NOMO-1 (cell line): ENCODE data around the gene KEL.

Source experiments
- DNase-seq, 2 experiments: peaks; one replicate each; lab custom pipeline; 2025; ENCODE audit not compliant: unreplicated experiment in 2 of 2; lab: John Stamatoyannopoulos, UW

Gene KEL

DNA sequence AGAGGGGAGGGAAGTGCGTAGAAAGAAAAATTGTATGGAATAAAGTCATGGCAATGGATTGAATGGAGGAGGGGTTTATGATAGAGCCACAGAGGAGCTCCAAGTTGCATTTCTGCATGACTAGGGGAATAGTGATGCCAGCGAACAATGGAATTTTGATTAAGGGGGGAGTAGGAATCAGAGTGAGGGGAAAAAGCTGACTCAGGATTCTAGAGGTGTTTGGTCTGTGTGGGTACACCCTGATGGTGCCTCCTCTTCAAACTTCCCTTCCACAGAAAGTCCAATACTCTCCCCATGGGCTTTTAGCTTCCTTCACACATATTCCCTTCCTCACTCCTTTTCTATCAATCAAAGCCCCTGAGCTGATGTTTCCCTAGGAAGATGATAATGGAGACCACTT, 1.8 kb upstream of the KEL start:
- no peak for DNase-seq

DNA sequence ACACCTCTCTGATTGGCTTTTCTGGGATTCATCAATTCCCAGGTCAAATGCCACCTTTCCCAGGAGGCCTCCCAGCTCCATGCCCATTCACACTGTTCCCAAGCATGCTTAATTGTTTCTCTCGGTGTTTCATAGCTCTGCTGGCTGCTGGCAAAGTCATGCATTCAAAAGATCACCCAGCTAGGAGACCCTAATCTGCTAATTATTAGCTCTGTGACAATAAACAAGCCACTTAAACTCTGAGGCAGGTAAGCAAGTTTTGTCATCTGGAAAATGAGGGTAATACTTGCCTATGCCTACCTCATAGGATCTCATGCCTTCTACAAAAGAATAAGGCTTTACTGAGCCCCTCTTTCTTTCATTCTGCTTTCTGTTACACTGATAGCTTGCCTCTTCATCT, 828 bp upstream of the KEL start:
- no peak for DNase-seq

DNA sequence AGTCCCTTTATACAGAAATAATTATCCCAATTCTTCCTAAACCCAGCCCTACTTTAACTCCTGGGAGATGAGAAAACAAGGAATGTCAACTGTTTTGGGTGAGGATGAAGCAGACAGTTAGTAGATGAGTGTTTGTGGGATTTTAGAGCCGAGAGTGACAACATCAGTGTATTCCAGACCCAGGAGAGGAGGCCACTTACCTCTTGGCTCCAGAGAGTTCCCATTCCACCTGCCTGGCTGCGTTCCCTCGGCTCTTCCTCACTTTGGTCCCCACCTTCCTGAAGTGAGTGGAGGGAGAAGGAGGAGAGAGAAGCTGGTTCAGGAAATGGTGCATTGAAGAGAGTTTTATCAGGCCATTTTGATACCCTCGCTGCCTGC, 579 bp downstream of the KEL start:
- DNase-seq = no peak

DNA sequence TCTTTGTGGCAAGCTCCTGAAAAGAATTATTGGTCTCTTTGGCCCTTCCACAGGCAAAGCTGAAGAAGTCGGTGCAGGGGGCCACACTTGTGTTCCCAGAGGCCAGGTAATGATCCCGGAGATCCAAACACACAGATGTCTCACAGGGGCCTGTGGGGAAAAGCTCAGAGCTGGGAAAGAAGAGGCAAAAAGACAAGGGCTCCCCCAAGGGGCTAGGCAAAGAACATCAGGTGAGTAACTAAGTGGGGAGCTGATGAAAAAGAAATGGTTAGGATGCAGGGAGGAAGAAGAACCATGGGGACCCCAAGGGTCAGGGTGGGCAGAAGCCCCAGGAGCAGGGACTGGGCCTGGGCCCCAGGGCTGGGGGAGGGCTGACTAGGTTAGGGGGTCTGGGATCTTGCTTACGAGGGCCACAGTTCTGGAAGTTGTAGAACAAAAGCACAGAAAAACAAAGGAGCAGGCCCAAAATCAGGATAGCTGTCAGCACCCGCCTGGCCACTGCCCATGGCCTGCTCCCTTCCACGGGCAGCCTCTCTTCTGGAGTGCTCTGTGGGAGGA, 1.1 kb downstream of the KEL start:
- DNase-seq = no peak

DNA sequence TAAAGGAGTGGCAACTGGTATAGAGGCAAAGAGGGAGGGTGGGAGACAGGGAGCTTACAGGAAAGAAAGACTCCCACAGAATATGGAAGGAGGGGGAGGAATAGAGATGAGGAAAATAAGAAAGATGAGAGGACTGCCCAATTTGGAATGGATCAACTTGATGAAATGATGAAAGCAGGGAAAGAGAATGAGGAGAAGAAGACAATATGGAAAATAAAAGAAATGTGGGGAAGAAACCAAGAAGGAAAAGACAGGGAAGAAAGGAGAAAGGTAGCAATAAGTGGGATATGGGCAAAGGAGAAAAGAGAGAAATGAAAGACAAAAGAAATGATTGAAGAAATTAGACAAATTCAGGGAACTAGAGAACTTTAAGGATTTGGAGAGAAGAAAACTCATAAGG, 3.0 kb downstream of the KEL start:
- DNase-seq = no peak

DNA sequence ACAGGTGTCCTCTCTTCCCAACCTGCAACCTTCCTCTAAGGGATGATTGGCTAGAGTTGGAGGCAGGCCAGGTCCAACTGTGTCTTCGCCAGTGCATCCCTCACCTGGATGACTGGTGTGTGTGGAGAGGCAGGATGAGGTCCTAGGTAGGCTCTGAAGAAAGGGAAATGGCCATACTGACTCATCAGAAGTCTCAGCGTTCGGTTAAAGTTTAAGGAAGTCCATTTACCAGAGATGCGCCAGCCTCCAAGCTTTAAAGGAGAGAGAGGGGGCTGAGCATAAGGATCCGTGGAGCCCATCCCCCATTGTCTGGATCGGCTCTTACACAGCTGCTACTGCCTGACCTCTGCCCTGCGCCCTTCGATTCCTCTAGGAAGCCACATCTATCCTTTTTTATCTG, 4.4 kb downstream of the KEL start:
- DNase-seq = peak; percentile 24 to 25

DNA sequence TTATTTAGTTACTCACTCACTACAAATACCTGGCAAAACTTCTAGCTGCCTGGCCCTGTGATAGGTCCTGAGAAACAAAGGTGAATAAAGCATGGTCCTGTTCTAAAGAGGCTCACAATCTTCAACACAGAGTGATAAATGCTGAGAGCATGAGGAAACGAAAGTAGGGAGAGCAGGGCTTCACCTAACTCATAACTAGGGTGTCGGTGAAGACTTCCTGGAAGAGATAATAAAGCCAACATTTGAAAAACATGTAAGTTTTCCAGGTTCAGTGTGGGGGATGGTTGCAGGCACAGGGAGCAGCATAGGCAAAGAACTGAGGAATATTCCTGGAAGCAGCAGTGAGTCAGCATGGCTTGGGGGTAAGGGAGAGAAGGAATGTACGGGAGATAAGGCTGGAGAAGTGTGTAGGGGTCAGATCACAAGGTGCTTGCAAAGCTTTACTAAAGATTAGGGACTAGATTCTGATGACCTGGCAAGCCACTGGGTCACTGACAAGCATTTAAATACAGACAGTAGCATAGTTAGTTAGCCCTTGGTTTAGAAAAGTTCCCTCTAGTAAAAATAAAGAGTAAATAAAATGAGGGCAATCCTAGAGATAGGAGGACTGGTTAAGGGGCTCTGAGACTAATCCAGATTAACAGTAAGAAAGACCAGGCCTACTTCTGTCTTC, 5.1 kb downstream of the KEL start:
- peak in 1 of 2 experiments; percentile 9 for DNase-seq

DNA sequence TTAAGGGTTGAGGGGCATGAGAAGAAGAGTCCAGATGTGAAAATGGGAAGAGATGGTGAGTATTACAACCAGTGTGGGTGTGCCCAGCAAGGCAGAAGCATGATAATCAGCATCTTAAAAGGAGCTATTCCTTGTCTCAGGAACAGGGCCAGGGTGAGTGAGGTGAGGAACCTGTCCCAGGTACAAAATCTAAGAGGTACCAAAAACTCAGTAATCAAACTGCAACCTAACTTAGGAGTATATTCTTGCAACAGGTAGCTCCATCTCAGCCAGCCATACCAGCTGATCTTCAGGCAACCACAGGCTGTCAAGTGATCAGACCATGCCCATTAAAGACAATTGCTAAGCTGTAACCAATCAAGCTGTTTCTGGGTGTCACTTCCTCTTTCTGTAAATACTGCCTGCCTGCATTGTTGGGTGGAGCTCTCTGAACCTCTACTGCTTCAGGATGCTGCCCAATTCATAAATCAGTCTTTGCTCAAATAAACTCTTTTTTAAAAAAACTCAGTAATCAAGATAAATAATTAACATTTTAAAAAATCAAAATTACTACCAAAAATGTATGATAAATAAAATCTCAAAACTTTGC, 7.4 kb downstream of the KEL start:
- DNase-seq = peak in 1 of 2 experiments; percentile 58

DNA sequence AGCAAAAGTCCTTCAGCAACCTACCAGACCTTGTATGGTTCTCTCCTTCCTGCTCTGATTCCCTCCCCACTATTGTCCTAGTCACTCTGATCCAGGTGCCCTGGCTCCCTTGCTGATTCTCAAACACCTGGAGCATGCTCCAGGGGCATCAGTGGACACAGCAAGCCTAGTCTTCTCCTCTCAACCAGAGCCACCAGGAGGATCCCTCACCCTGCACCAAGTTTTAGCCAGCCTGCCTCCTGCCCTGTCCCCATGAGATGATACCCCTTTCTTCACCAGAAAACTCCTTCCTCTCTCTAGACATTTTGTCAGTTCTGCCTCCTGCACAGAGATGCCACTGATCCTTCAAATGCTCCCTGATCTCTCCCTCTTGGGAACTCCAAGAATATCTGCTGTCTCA, 11.9 kb downstream of the KEL start:
- no peak for DNase-seq

DNA sequence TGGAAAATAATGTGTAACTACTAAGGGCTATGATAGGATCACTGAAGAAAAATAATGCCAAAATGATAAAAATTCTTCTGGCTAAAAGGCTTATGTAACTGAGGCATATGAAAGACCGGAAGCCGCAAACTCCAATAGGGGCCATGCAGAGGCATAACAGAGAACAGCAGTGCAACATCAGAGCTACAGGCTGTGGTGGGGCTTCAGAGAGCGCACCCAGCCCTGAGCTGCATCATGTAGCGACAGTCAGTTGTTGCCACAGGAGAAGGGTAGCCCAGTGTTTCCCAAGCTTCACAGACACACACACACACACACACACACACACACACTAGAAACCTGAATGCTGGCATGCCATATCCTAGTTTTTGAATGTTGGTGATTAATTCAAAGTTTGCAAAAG, 13.6 kb downstream of the KEL start:
- DNase-seq = no peak

DNA sequence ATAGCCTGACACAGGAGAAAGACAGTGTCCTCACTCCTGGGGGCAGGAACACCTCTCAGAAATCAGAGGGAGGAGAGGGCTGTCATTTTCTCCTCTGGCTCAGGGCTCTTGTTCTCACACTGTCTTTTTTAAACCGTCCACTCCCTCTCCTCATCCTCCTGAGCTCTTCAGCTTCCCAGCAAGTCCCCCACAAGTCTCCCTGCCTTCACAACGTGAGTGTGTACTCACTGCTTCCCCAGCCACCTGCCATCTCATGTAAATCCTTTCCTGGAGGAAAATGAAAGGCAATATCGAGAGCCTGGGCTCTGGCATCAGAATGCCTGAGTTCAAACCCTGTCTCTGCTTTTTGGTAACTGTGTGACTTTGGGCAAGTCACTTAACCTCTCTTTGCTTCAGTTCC, 17.2 kb downstream of the KEL start:
- DNase-seq = no peak

DNA sequence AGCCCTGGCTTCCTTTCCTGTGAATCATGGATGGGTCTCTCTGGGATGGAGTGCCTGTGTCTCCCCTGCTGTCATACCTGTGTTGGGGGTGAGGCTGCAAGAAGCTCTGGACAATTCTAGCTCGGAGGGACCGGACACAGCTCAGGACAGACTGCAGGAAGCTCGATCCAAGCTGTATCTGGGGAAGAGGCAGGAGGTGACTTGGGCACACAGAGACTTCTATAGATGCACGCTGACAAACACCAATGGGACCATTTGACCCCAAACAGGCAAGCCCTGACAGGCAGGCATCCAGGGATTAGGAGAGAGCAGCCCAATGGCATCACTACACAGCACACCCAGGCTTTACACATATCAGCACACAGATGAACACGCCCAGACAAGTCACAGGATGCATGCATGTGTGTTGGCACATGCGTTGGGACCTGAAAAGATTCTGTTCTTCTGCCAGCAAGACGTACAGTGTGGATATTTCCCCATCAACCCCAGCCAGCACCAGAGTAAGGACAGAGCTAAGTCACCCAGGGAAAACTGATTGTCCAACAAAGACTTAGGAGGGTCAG, 18.4 kb downstream of the KEL start:
- DNase-seq = no peak

DNA sequence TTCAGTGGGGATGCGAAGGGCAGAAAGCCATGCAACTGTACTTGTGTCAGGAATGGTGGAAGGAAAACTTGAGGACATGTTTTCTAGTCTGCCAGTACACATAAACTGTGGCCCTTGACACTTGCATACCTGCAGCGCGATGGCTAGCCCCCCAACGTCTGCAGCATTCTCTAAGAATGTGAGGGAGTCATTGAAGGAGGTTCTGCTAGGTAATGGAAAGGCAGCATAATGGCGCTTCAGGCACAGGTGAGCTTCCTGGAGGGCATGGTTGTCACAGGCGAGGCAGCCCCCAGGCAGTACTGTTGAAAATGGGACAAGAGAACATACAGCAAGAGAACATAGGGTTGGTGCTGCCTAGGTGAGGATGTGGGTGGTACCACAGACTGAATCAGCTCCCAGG, 19.4 kb downstream of the KEL start:
- no peak for DNase-seq

DNA sequence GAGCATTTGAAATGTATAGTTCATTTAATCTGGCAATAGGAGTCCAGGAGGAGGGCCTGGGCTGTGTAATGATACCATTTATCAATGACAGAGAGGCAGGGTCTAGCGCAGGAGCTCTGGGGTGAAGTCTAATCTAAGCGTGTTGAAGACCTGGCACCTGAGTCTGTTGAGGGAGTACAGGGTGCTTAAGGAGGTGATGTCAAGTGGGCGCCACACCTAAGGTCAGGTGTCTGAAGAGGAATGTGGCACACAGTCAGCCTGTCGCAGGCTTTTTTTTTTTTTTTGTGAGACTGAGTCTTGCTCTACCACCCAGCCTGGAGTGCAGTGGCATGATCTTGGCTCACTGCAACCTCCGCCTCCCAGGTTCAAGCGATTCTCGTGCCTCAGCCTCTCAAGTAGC, 20.6 kb downstream of the KEL start:
- no peak for DNase-seq

DNA sequence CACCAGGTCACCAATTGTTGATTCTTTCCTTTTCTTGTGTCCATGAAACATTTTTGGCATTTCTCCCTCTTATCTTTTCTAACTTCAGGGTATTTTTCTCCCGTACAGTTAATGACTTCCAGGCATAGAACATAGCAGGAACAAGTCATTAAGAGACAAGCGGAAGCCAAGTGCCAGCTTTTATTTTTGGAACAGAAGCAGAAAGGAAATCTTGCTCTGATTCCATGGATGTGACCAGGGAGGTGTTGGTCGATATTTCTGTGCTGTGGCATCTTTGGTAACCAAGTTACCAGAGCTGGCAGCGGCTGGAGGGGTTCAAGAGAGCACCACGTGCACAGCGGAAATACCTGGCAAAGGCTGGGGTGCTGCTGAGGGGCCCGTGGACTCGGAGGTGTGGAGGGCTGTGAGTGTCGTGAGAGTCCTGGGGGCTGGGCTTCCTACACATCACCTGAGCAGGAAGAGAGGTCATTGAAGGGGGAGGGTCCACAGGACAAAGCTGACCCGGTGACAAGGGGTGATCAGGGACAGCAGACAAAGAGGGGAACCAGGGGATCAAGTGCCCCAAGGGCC, 21.1 kb downstream of the KEL start:
- no peak for DNase-seq

DNA sequence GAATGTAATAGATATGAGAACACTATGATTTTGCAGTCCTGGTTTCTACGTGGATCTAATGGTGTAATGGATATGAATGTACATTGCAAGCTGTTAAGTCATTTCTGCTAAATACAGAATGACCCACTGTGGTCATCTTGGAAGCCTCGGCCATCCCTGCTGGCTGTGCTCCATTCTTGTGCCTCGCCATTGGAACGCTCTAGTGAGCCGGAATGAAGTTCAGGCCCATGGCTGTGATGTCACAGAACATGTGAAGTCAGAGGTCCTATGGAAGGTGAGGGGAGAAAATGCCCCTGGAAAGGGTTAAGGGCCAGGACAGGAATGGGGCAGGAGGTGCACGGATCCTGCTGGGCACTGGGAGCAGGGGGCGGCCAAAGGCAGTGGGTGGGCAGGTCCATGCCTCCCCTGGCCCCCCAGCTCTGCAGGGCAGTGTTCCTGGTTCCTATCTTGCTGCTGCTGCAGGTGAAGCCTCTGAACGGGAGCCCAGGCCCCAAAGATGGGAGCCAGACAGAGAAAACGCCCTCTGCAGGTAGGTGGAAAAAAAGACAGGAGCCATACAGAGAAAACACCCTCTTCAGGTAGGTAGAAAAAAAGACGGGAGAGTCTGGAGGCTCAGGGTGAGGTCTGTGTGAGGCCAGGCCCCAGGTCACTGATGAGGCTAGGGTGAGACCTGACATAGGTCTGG, 22.8 kb downstream of the KEL start, which contains the start of gene LLCFC1:
Gene LLCFC1, plus strand, starts transcription at position 259 of the 685 bp plus-strand sequence. Its CDS starts 138 bp downstream, at position 397.
- no peak for DNase-seq

DNA sequence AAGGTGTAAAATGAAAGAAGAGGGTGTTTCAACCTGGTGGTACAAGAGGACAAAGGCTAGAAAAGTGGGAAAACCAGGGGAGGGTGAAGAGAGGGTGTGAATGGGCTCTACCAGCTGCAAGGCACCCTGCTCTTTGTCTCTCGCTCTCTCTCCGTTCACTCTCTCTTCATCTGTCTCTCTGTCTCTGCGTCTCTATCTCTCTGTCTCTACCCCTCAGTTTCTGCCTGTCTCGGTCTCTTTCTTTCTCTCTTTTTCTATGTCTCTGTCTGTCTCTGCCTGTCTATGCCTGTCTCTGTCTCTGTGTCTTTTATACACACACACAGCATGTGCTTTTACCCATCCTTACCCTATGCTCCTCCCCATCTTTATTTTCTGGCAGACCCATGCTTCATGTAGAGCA, 23.6 kb downstream of the KEL start:
- DNase-seq = no peak

DNA sequence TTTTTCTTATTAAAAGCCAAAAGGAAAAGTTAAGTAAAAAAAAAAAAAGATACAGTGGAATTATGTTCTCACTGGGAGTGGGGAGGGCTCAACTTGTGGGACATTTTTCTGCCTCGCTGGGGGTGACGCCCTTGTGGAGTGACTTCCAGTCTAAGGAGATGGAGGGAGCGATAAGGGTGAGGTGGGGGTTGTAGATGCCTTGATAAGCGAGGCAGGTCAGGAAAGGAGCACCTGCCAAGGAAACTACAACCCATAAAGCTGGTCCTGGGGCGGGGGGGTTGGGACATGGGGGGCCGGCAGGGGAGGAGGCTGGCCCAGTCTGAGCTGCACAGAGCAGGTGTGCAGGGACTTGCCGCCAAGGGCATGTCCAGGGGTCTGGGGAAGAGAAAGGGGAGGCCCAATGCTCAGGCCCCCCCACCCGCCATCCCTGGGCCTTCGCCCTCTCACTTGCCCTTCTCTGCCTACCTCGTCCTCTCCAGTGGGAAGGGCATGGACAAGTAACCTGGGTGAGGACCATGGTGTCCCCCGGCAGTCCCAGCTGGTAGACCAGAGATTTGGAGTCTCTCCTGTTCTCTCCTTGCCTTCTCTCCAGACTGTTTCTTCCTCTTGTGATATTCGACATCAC, 26.1 kb downstream of the KEL start:
- DNase-seq = no peak

DNA sequence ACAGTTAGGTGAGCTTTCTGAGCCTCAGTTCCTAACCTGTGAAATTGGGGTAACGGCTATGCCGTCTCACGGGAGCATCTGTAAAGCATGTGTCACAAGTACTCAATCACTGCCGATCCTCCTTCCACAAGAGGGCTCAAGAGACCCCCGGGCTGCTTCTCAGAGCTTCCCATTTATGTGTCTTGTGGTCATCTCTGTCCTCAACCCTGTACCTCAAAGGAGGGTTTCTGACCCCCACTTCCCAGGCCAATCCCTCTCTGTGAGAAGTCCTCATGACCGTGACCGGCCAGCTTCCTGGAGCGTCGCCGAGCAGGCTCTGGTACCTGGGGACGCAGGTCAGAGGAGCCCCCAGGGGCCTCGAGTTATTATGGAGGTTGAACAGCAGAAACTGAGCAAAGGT, 28.1 kb downstream of the KEL start:
- DNase-seq = no peak

DNA sequence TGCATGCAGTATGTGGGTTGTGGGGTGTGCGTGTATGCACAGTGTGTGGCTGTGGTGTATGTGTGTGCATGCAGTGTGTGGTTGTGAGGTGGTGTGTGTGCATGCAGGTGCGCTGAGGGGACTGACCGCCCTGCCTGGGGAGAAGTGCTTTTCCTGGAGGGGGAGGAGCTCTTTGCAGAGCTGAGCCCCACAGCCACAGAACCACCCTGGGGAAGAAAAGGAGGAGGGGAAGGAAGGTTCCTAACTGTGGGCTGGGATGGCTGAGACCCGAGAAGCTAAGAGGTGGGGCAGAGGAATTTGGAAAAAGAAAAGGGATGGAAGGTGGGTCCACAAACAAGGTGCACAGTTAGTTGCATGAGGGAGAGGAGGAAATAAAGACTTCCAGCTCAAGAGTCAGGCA, 28.5 kb downstream of the KEL start, which contains the start of gene TRPV5:
Gene TRPV5, minus strand, starts transcription at position 123 of the 400 bp plus-strand sequence. CDS start 287 bp downstream, outside the sequence.
- DNase-seq = no peak

DNA sequence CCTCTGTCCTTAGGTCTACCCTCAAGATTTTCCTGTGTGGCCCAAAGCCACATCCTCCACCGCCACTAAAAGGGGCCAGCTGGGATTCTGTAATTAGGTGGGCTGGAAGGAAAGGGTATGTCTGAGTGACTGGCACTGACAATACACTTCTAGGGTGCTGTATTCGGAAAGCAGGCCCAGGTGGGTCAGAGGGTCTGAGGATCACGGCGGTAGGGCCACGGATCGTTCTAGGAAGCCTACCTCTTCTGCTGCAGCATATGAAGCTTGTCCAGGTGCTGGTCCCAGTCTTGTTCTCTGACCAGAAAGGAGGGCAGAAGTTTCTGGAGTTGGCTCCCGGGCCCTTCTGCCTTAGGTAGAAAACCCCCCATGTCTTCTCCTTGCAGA, 29.1 kb downstream of the KEL start:
- DNase-seq = no peak
